Hepatocyte (in vitro differentiated cells): ENCODE results near the gene SGCD.

Experiments
- CTCF ChIP-seq: fragments of 200-600 bp; sonication (generic); IDR thresholded peaks from 2 replicates; pipeline ENCODE4 v1.5.1; 2016; ENCODE audit warnings: antibody characterized with exemption, mild to moderate bottlenecking; ENCODE audit not compliant: poor library complexity
- EZH2phosphoT487 ChIP-seq: fragments of 200-600 bp; sonication (generic); IDR thresholded peaks from one replicate; pipeline ENCODE4 v1.6.1; 2018; ENCODE audit warnings: antibody characterized with exemption, mild to moderate bottlenecking, low read depth, moderate library complexity; ENCODE audit not compliant: unreplicated experiment, severe bottlenecking

- TF ChIP-seq CTCF: no peak
- TF ChIP-seq EZH2phosphoT487: no peak
Observed at GRCh38 chr5:156695774-156696173, 368.8 kb downstream of the SGCD start.
